Neutrophil (primary cell): ENCODE measurements around the gene OR4B1.

ENCODE experiments used
- H3K27ac ChIP-seq: fragments of 200-600 bp; sonication (generic); 2 replicates; pipeline ENCODE4 v1.5.1; 2016; ENCODE audit warnings: mild to moderate bottlenecking, moderate library complexity
- H3K27me3 ChIP-seq: fragments of 200-600 bp; sonication (generic); 2 replicates; pipeline ENCODE4 v1.6.0; 2016; ENCODE audit warnings: mild to moderate bottlenecking
- H3K36me3 ChIP-seq: fragments of 200-600 bp; sonication (generic); 2 replicates; pipeline ENCODE4 v1.5.1; 2017
- H3K4me1 ChIP-seq, 2 experiments: fragments of 200-600 bp in 1 of 2; sonication (generic) in 1 of 2; 1 replicate in 1 of 2; 2 replicates in 1 of 2; pipeline versions ENCODE4 v1.5.1 to v1.6.1; 2013 to 2016; ENCODE audit warnings: low read depth in 1 of 2, low read length in 1 of 2, mild to moderate bottlenecking in 1 of 2, moderate library complexity in 1 of 2; ENCODE audit not compliant: control insufficient read depth in 1 of 2, insufficient read depth in 1 of 2
- H3K4me3 ChIP-seq, 2 experiments: fragments of 200-600 bp in 1 of 2; sonication (generic) in 1 of 2; 1 replicate in 1 of 2; 2 replicates in 1 of 2; pipeline ENCODE4 v1.5.1; 2013 to 2016; ENCODE audit warnings: low read depth in 1 of 2, low read length in 1 of 2, mild to moderate bottlenecking in 1 of 2, moderate library complexity in 1 of 2
- H3K9me3 ChIP-seq: fragments of 200-600 bp; sonication (generic); 2 replicates; pipeline ENCODE4 v1.5.1; 2016
- CTCF ChIP-seq: fragments of 200-600 bp; sonication (generic); IDR thresholded peaks from 2 replicates; pipeline ENCODE4 v1.5.1; 2016; ENCODE audit warnings: antibody characterized with exemption

Gene OR4B1

GRCh38 chr11:48216510-48216909 lies at the start of gene OR4B1:
TSS of gene OR4B1 (plus strand) at chr11:48216810. CDS start at chr11:48216810, 0 bp downstream.
- no peaks in the 10 kb centered on the region for H3K27me3 ChIP-seq

GRCh38 chr11:48167380-48167779 lies 49.2 kb upstream of the OR4B1 start:
- no peak overlapping the region for H3K4me3 ChIP-seq
- no peak for TF ChIP-seq CTCF
- peaks cover 82% of the 10 kb centered on the region for H3K36me3 ChIP-seq
- no peak overlapping the region for H3K27ac ChIP-seq
- no peaks in the 10 kb centered on the region for H3K27me3 ChIP-seq
- H3K9me3 ChIP-seq: no peaks in the 10 kb centered on the region
- peaks cover 0 to 3% of the 10 kb centered on the region in 2 experiments for H3K4me1 ChIP-seq

More at GRCh38 chr11:48216510-48216909, at the start of gene OR4B1:
- no peaks in the 10 kb centered on the region for H3K36me3 ChIP-seq
- H3K27ac ChIP-seq: no peak within 1 kb of the TSS
- H3K4me3 ChIP-seq: no peak within 1 kb of the TSS
- no peaks in the 10 kb centered on the region for H3K9me3 ChIP-seq
- no peak for TF ChIP-seq CTCF
- no peaks in the 10 kb centered on the region for H3K4me1 ChIP-seq

GRCh38 chr11:48168815-48169214 lies 47.8 kb upstream of the OR4B1 start:
- TF ChIP-seq CTCF: no peak
- no peaks in the 10 kb centered on the region for H3K27me3 ChIP-seq
- no peaks in the 10 kb centered on the region for H3K9me3 ChIP-seq
- no peak overlapping the region for H3K4me3 ChIP-seq
- H3K4me1 ChIP-seq: peaks cover 0 to 3% of the 10 kb centered on the region in 2 experiments
- peaks cover 67% of the 10 kb centered on the region for H3K36me3 ChIP-seq
- H3K27ac ChIP-seq: no peak overlapping the region

GRCh38 chr11:48169259-48169658 lies 47.4 kb upstream of the OR4B1 start:
- Histone ChIP-seq H3K4me3 (no peak overlapping the region), H3K27ac (no peak overlapping the region), H3K36me3 (peaks cover 63% of the 10 kb centered on the region), H3K27me3 (no peaks in the 10 kb centered on the region), H3K9me3 (no peaks in the 10 kb centered on the region), H3K4me1 (peaks cover 0 to 3% of the 10 kb centered on the region in 2 experiments)
- no peak for TF ChIP-seq CTCF

- Histone ChIP-seq H3K9me3 (no peaks in the 10 kb centered on the region), H3K27me3 (no peaks in the 10 kb centered on the region), H3K36me3 (peaks cover 58% of the 10 kb centered on the region), H3K4me1 (peaks cover 0 to 3% of the 10 kb centered on the region in 2 experiments), H3K4me3 (no peak overlapping the region), H3K27ac (peak overlapping the region; percentile 17)
- TF ChIP-seq CTCF: no peak
These were observed 46.9 kb upstream of the OR4B1 start for GRCh38 chr11:48169717-48170116.
